NCI-H2227 (cell line): Measurements from ENCODE around the gene RMC1.
"Not testable (repeated sequence)": the region's sequence is repeated elsewhere in the genome, so short reads cannot be mapped to it uniquely, and the experiment has no call there.

Source experiments
- DNase-seq: peaks from one replicate; lab custom pipeline; 2025; ENCODE audit not compliant: unreplicated experiment; lab: John Stamatoyannopoulos, UW

The RMC1 gene

GRCh38 chr18:23556145-23556780, 53.0 kb downstream of the RMC1 start:
- no peak for DNase-seq

GRCh38 chr18:23557511-23557910, 54.2 kb downstream of the RMC1 start:
- DNase-seq, result not testable (repeated sequence)

GRCh38 chr18:23560186-23560585, 56.9 kb downstream of the RMC1 start:
- no peak for DNase-seq

- no peak for DNase-seq
Observed at GRCh38 chr18:23563377-23564043, 60.2 kb downstream of the RMC1 start.

- no peak for DNase-seq
Observed at GRCh38 chr18:23565916-23566547, 62.7 kb downstream of the RMC1 start.

- no peak for DNase-seq
Observed at GRCh38 chr18:23567671-23568070, 64.4 kb downstream of the RMC1 start.

GRCh38 chr18:23568281-23569138, 65.2 kb downstream of the RMC1 start:
- DNase-seq, result no peak

GRCh38 chr18:23569299-23570063, 66.2 kb downstream of the RMC1 start:
- no peak for DNase-seq

- DNase-seq, result no peak
Observed at GRCh38 chr18:23570912-23571504, 67.7 kb downstream of the RMC1 start.

- no peak for DNase-seq
Observed at GRCh38 chr18:23572012-23572411, 68.7 kb downstream of the RMC1 start.

- no peak for DNase-seq
Observed at GRCh38 chr18:23572570-23572969, 69.3 kb downstream of the RMC1 start.

GRCh38 chr18:23573020-23573419, 69.7 kb downstream of the RMC1 start:
- no peak for DNase-seq

GRCh38 chr18:23573626-23574431, 70.5 kb downstream of the RMC1 start:
- no peak for DNase-seq

GRCh38 chr18:23574611-23575308, 71.4 kb downstream of the RMC1 start:
- no peak for DNase-seq

- no peak for DNase-seq
Observed at GRCh38 chr18:23575309-23575651, 72.0 kb downstream of the RMC1 start.

- not testable (repeated sequence) for DNase-seq
Observed at GRCh38 chr18:23577521-23577920, 74.2 kb downstream of the RMC1 start.

GRCh38 chr18:23578067-23578701, 74.9 kb downstream of the RMC1 start:
- DNase-seq, result no peak

- DNase-seq, result no peak
Observed at GRCh38 chr18:23578891-23579653, 75.8 kb downstream of the RMC1 start.
